Measurements from ENCODE around the gene VAMP4. TPM values are rescaled to one million over a fixed set of nuclear protein-coding genes. Genes with fewer than 3 reads are reported as not detected.

Gene VAMP4
- total RNA-seq, 1 experiment from 2014 or later = 4.2 TPM

DNA sequence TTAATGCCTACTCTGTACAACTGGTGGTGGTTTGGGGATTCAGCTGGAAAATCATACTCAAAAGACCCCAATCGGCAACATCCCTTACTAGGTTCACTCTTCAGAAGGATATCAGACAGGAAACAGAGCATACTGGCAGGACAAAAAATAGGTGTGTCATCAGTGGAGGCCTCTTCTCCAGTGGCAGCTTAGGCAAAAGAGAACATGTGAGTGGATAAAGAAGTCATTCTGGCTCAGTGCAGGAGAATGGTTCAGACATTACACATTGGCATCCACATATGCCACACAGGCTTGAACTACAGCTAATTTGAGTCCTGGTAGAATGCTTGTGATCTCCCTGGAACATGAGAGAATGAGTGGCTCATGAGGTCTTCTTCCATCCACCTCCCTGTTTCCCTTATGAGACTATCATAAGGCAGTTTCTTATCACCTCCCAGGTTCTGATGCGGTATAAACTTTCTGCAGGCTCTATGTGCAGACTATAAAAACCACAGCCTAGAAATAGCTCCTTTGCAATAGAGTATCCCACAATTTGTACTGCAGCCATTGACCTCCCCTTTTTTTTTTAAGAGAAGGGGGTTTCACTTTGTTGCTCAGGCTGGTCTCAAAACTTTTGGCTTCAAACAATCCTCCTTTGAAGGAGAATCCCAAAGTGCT lies 24.7 kb downstream of the VAMP4 start:
- Histone ChIP-seq H3K9me3 (ENCODE audit: control insufficient read depth, low read depth, low read length) (no peaks in the 10 kb centered on the region), H3K4ac (ENCODE audit: low read depth, low read length) (no peak overlapping the region), H2BK15ac (ENCODE audit: low read depth, low read length) (no peak overlapping the region), H3K23me2 (ENCODE audit: insufficient read length, low read depth, low read length, poor library complexity, severe bottlenecking) (no peaks in the 10 kb centered on the region), H2AFZ (ENCODE audit: low read length) (no peak overlapping the region), H2AK5ac (ENCODE audit: insufficient read length, low read length) (no peak overlapping the region), H3K56ac (ENCODE audit: insufficient read length, low read depth, low read length) (no peak overlapping the region), H3K4me1 (ENCODE audit: insufficient read depth, low read length) (no peaks in the 10 kb centered on the region), H2BK12ac (ENCODE audit: insufficient read length, low read depth, low read length) (no peak overlapping the region), H3K79me2 (ENCODE audit: insufficient read depth, low read length) (no peaks in the 10 kb centered on the region), H4K8ac (replicated peaks; ENCODE audit: insufficient read length, low read depth, low read length) (no peak overlapping the region), H4K91ac (ENCODE audit: insufficient read length, low read depth, low read length) (no peak overlapping the region), H4K5ac (ENCODE audit: insufficient read length, low read depth, low read length) (no peak overlapping the region), H3K14ac (ENCODE audit: insufficient read depth, low read length) (no peak overlapping the region), H3K4me2 (ENCODE audit: insufficient read depth, insufficient read length, low read length) (no peak overlapping the region), H3K27ac (ENCODE audit: insufficient read length, low read depth, low read length) (no peak overlapping the region), H4K20me1 (ENCODE audit: control insufficient read depth, insufficient read depth, insufficient read length) (no peaks in the 10 kb centered on the region), H3K18ac (ENCODE audit: insufficient read length, low read depth, low read length) (no peak overlapping the region), H3K79me1 (ENCODE audit: insufficient read depth, low read depth, low read length, poor library complexity, severe bottlenecking) (no peaks in the 10 kb centered on the region), H3K9ac (ENCODE audit: extremely low read depth, insufficient read length, low read length) (no peak overlapping the region), H3T11ph (ENCODE audit: low read length) (no peak overlapping the region), H3K23ac (ENCODE audit: insufficient read length, low read depth, low read length) (no peak overlapping the region), H2BK20ac (ENCODE audit: low read depth, low read length, poor library complexity, severe bottlenecking) (no peak overlapping the region), H2BK120ac (ENCODE audit: low read depth, low read length, poor library complexity, severe bottlenecking) (no peak overlapping the region), H2BK5ac (ENCODE audit: insufficient read length, low read length) (no peak overlapping the region), H3K27me3 (ENCODE audit: insufficient read depth, low read length) (no peaks in the 10 kb centered on the region)
- TF ChIP-seq, protein P1, sequence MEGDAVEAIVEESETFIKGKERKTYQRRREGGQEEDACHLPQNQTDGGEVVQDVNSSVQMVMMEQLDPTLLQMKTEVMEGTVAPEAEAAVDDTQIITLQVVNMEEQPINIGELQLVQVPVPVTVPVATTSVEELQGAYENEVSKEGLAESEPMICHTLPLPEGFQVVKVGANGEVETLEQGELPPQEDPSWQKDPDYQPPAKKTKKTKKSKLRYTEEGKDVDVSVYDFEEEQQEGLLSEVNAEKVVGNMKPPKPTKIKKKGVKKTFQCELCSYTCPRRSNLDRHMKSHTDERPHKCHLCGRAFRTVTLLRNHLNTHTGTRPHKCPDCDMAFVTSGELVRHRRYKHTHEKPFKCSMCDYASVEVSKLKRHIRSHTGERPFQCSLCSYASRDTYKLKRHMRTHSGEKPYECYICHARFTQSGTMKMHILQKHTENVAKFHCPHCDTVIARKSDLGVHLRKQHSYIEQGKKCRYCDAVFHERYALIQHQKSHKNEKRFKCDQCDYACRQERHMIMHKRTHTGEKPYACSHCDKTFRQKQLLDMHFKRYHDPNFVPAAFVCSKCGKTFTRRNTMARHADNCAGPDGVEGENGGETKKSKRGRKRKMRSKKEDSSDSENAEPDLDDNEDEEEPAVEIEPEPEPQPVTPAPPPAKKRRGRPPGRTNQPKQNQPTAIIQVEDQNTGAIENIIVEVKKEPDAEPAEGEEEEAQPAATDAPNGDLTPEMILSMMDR (conservative IDR thresholded peaks at IDR 0.05) = no peak
- no peak for DNase-seq
- Mint-ChIP-seq H3K4me1 (no peaks in the 10 kb centered on the region), H3K27ac (no peak overlapping the region), H3K27me3 (ENCODE audit: low read depth) (no peaks in the 10 kb centered on the region), H3K9me3 (peaks cover 0 to 7% of the 10 kb centered on the region in 2 experiments; a peak in 3 of 5 replicates), H3K4me3 (no peak overlapping the region), H3K36me3 (ENCODE audit: insufficient read depth in 1 of 3, low read depth in 3 of 3) (peaks cover 0 to 2% (median 0%) of the 10 kb centered on the region in 3 experiments; a peak in 2 of 7 replicates)
- whole genome bisulfite sequencing (ENCODE audit: extremely low coverage, insufficient read length, low lambda C conversion rate) = no CpG with 5 or more reads among the region's 2 CpGs
